Mesenchymal stem cell (in vitro differentiated cells and primary cell): ENCODE results near the gene CHCHD4.

Experiments
- DNase-seq: peaks from one replicate; pipeline ENCODE4 v3.0.0-alpha.2; 2013
- H2AFZ ChIP-seq: one replicate; pipeline ENCODE4 v1.6.1; 2013; ENCODE audit warnings: low read depth, mild to moderate bottlenecking, control low read depth, inconsistent platforms, low read length, moderate library complexity
- H2AK5ac ChIP-seq: 2 replicates; pipeline ENCODE4 v1.6.1; 2013; ENCODE audit warnings: low read length, moderate library complexity, mild to moderate bottlenecking, inconsistent platforms; ENCODE audit not compliant: severe bottlenecking
- H2BK120ac ChIP-seq: one replicate; pipeline ENCODE4 v1.6.1; 2013; ENCODE audit warnings: low read depth, mild to moderate bottlenecking, inconsistent platforms, low read length, moderate library complexity
- H2BK12ac ChIP-seq, 2 experiments: one replicate each; pipeline ENCODE4 v1.6.1; 2013; ENCODE audit warnings: inconsistent platforms in 2 of 2, low read length in 2 of 2, mild to moderate bottlenecking in 2 of 2, moderate library complexity in 2 of 2, control low read depth in 1 of 2
- H2BK15ac ChIP-seq: one replicate; pipeline ENCODE4 v1.6.1; 2013; ENCODE audit warnings: mild to moderate bottlenecking, low read depth, inconsistent platforms; ENCODE audit not compliant: poor library complexity, severe bottlenecking
- H2BK5ac ChIP-seq: 2 replicates; pipeline ENCODE4 v1.6.1; 2013; ENCODE audit warnings: low read depth, mild to moderate bottlenecking, low read length, control low read depth, inconsistent platforms; ENCODE audit not compliant: poor library complexity, severe bottlenecking
- H3K14ac ChIP-seq, 2 experiments: one replicate each; pipeline ENCODE4 v1.6.1; 2013; ENCODE audit warnings: inconsistent platforms in 2 of 2, low read length in 2 of 2, control low read depth in 1 of 2, mild to moderate bottlenecking in 1 of 2, moderate library complexity in 1 of 2
- H3K18ac ChIP-seq, 2 experiments: one replicate each; pipeline ENCODE4 v1.6.1; 2013; ENCODE audit warnings: inconsistent platforms in 2 of 2, low read length in 2 of 2, control low read depth in 1 of 2, low read depth in 1 of 2, mild to moderate bottlenecking in 1 of 2
- H3K23ac ChIP-seq, 2 experiments: one replicate each; pipeline ENCODE4 v1.6.1; 2013; ENCODE audit warnings: inconsistent platforms in 2 of 2, low read length in 2 of 2, mild to moderate bottlenecking in 2 of 2, moderate library complexity in 2 of 2, control low read depth in 1 of 2
- H3K27ac ChIP-seq: 2 replicates; pipeline ENCODE4 v1.5.1; 2013; ENCODE audit warnings: mild to moderate bottlenecking, moderate library complexity, low read length, control low read depth, inconsistent platforms; ENCODE audit not compliant: poor library complexity, severe bottlenecking
- H3K27me3 ChIP-seq, 2 experiments: 2 replicates each; pipeline versions ENCODE4 v1.6.1 to v1.7.0; 2013; ENCODE audit warnings: low read length in 2 of 2, mild to moderate bottlenecking in 2 of 2, moderate library complexity in 2 of 2, control low read depth in 1 of 2, inconsistent platforms in 1 of 2; ENCODE audit not compliant: control insufficient read depth in 1 of 2, insufficient read depth in 1 of 2
- H3K36me3 ChIP-seq, 2 experiments: 2 replicates each; pipeline versions ENCODE4 v1.6.1 to v1.7.0; 2013; ENCODE audit warnings: low read length in 2 of 2, control low read depth in 1 of 2, inconsistent platforms in 1 of 2, low read depth in 1 of 2, mild to moderate bottlenecking in 1 of 2; ENCODE audit not compliant: insufficient read depth in 2 of 2, control insufficient read depth in 1 of 2
- H3K4ac ChIP-seq, 2 experiments: one replicate each; pipeline ENCODE4 v1.6.1; 2013; ENCODE audit warnings: inconsistent platforms in 2 of 2, low read length in 2 of 2, mild to moderate bottlenecking in 2 of 2, moderate library complexity in 2 of 2, control low read depth in 1 of 2, low read depth in 1 of 2
- H3K4me1 ChIP-seq: 2 replicates; pipeline ENCODE4 v1.6.1; 2013; ENCODE audit warnings: low read depth, low read length, control low read depth; ENCODE audit not compliant: control insufficient read depth, insufficient read depth
- H3K4me2 ChIP-seq: 2 replicates; pipeline ENCODE4 v1.6.1; 2013; ENCODE audit warnings: low read length, mild to moderate bottlenecking, inconsistent platforms; ENCODE audit not compliant: poor library complexity, severe bottlenecking
- H3K4me3 ChIP-seq, 2 experiments: 2 replicates each; pipeline versions ENCODE4 v1.5.1 to v1.7.0; 2013; ENCODE audit warnings: low read length in 2 of 2, mild to moderate bottlenecking in 2 of 2, control low read depth in 1 of 2, low read depth in 1 of 2; ENCODE audit not compliant: insufficient read depth in 1 of 2
- H3K79me1 ChIP-seq: replicated peaks from 2 replicates; pipeline ENCODE4 v1.6.1; 2013; ENCODE audit warnings: mild to moderate bottlenecking, control low read depth, low read length, inconsistent platforms; ENCODE audit not compliant: poor library complexity, severe bottlenecking
- H3K9ac ChIP-seq: 2 replicates; pipeline ENCODE4 v1.7.0; 2013; ENCODE audit warnings: mild to moderate bottlenecking, low read length, moderate library complexity
- H3K9me3 ChIP-seq: 2 replicates; pipeline ENCODE4 v1.7.0; 2013; ENCODE audit warnings: mild to moderate bottlenecking, low read length; ENCODE audit not compliant: control insufficient read depth
- H4K8ac ChIP-seq: one replicate; pipeline ENCODE4 v1.6.1; 2013; ENCODE audit warnings: inconsistent platforms, mild to moderate bottlenecking, low read length, moderate library complexity
- H4K91ac ChIP-seq: one replicate; pipeline ENCODE4 v1.6.1; 2013; ENCODE audit warnings: mild to moderate bottlenecking, low read length, inconsistent platforms
- WGBS: methylation state at CpG from one replicate; pipeline ENCODE4 v1.1.7; 2013; ENCODE audit warnings: mixed read lengths; 5-methylcytosine and 5-hydroxymethylcytosine counted together

The CHCHD4 gene

GRCh38 chr3:14120111-14120920, 4.4 kb downstream of the CHCHD4 start:
- H4K8ac ChIP-seq: no peak overlapping the region
- WGBS: 97% methylated on average over 11 of the region's 11 CpGs

GRCh38 chr3:14119651-14120050, 5.0 kb downstream of the CHCHD4 start:
- Histone ChIP-seq H3K27ac (no peak overlapping the region), H4K8ac (no peak overlapping the region), H2BK120ac (no peak overlapping the region), H3K79me1 (peaks cover 45% of the 10 kb centered on the region), H3K4me3 (no peak overlapping the region), H3K4me2 (no peak overlapping the region), H3K9ac (no peak overlapping the region), H2AK5ac (no peak overlapping the region), H3K36me3 (peaks cover 3 to 47% of the 10 kb centered on the region in 2 experiments), H3K23ac (no peak overlapping the region), H4K91ac (no peak overlapping the region), H2BK15ac (no peak overlapping the region), H3K4me1 (peaks cover 9% of the 10 kb centered on the region), H3K14ac (no peak overlapping the region), H3K4ac (no peak overlapping the region), H2AFZ (no peak overlapping the region), H3K27me3 (no peaks in the 10 kb centered on the region), H3K9me3 (no peaks in the 10 kb centered on the region), H2BK12ac (no peak overlapping the region), H3K18ac (no peak overlapping the region), H2BK5ac (no peak overlapping the region)
- WGBS: 100% methylated on average over 2 of the region's 2 CpGs
- DNase-seq: no peak

More at GRCh38 chr3:14120111-14120920, 4.4 kb downstream of the CHCHD4 start:
- H4K91ac ChIP-seq: no peak overlapping the region
- H2BK12ac ChIP-seq: no peak overlapping the region
- no peak overlapping the region for H2BK120ac ChIP-seq
- DNase-seq: no peak
- no peaks in the 10 kb centered on the region for H3K9me3 ChIP-seq
- no peak overlapping the region for H3K23ac ChIP-seq
- H2BK5ac ChIP-seq: no peak overlapping the region
- no peak overlapping the region for H3K4me2 ChIP-seq
- H3K27me3 ChIP-seq: no peaks in the 10 kb centered on the region
- H3K4me1 ChIP-seq: peaks cover 9% of the 10 kb centered on the region
- H3K4ac ChIP-seq: no peak overlapping the region
- H3K14ac ChIP-seq: no peak overlapping the region
- H3K79me1 ChIP-seq: peaks cover 47% of the 10 kb centered on the region
- no peak overlapping the region for H3K9ac ChIP-seq
- H2AK5ac ChIP-seq: no peak overlapping the region
- H3K18ac ChIP-seq: no peak overlapping the region
- peaks cover 3 to 40% of the 10 kb centered on the region in 2 experiments for H3K36me3 ChIP-seq
- no peak overlapping the region for H3K27ac ChIP-seq
- H2BK15ac ChIP-seq: no peak overlapping the region
- no peak overlapping the region for H2AFZ ChIP-seq
- H3K4me3 ChIP-seq: no peak overlapping the region

GRCh38 chr3:14118400-14119381, 6.0 kb downstream of the CHCHD4 start:
- Histone ChIP-seq H3K9ac (no peak overlapping the region), H2BK12ac (peak overlapping the region in 1 of 2 experiments; percentile 25)
- peak; percentile 67 for DNase-seq

More at GRCh38 chr3:14118400-14119381, 6.0 kb downstream of the CHCHD4 start:
- Histone ChIP-seq H3K9me3 (no peaks in the 10 kb centered on the region), H3K27me3 (no peaks in the 10 kb centered on the region), H3K4me1 (peaks cover 5% of the 10 kb centered on the region), H3K14ac (no peak overlapping the region), H2AFZ (no peak overlapping the region), H3K27ac (no peak overlapping the region), H3K4me3 (no peak overlapping the region), H3K23ac (no peak overlapping the region), H4K8ac (peak overlapping the region; percentile 65), H2BK15ac (no peak overlapping the region), H4K91ac (no peak overlapping the region), H3K4ac (no peak overlapping the region), H2BK5ac (no peak overlapping the region), H3K36me3 (peaks cover 7 to 57% of the 10 kb centered on the region in 2 experiments), H3K18ac (peak overlapping the region in 1 of 2 experiments; percentile 79), H3K4me2 (no peak overlapping the region), H2AK5ac (no peak overlapping the region), H3K79me1 (peaks cover 36% of the 10 kb centered on the region), H2BK120ac (no peak overlapping the region)
- WGBS: 69% methylated on average over 12 of the region's 13 CpGs
